Measurements from ENCODE around the gene LRRN2. TPM values are rescaled to one million over a fixed set of nuclear protein-coding genes. Genes with fewer than 3 reads are reported as not detected.

The LRRN2 gene
- total RNA-seq, 1 experiment from 2014 or later: 5.0 TPM

DNA sequence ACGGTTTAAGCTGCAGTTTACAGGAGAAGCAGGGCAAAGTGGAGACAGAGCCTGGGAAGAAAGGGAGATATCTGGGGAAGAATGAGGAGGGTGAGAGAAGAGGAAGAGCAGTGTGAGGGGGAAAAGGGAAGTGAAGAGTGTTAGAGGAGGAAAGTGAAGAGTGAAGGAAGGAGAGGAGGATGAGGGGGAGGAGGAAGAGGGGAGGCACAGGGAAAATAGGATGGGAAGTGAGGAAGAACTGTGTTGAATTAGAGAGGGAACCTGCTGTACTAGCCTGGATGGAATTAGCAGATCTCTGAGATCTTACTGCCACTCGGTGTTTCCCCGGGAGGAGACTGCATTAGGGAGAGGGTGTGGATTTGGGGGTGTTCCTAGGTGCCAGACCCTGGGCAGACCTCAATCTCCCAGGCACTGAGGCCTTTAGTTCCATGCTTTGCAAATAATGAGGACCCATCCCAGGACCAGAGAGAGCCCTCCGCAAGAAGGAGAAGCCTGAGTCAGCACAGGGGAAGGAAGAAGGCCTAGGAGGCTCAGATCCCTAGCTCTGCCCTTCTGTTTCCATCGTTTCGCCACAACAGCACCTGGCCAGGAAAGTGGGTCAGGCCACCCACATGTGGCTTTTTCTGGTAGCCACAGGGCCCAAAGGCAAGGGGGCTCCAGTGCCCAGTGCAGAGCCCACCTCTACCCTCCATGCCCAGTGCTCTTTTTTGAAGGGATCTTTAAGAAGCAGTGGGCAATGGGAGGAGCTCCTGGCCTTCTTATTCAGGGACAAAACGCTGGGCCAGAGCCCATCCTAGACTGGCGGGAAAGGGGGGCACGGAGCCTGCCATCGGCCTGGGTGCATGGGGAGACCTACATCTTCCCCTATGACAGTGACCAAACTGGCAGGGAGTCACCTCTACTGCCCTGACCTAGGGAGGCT lies 2.0 kb downstream of the LRRN2 start:
- Histone ChIP-seq H3K36me3 (ENCODE audit: low read depth, low read length) (no peaks in the 10 kb centered on the region), H2AFZ (ENCODE audit: low read length) (no peak overlapping the region), H3K4me2 (ENCODE audit: low read length) (peak overlapping the region; percentile 91), H3K9me3 (ENCODE audit: low read length) (no peaks in the 10 kb centered on the region), H3F3A (ENCODE audit: low read length, unreplicated experiment) (no peaks in the 10 kb centered on the region), H3K9ac (ENCODE audit: low read length) (no peak overlapping the region), H3K27ac (ENCODE audit: low read length) (no peak overlapping the region), H3K4me1 (ENCODE audit: insufficient read depth, low read length) (peaks cover 7% of the 10 kb centered on the region; the same call in 1 of the 2 replicates), H3K27me3 (ENCODE audit: low read length) (no peaks in the 10 kb centered on the region), H3K79me2 (ENCODE audit: low read length) (peaks cover 18% of the 10 kb centered on the region), H3K9me2 (replicated peaks; ENCODE audit: low read length) (no peaks in the 10 kb centered on the region), H3K4me3 (ENCODE audit: low read length) (peak overlapping the region; percentile 81; the same call in 1 of the 2 replicates), H4K20me1 (ENCODE audit: low read length) (no peaks in the 10 kb centered on the region)
- POLR2A ChIA-PET (ENCODE audit: unreplicated experiment): no interaction called here
- BruUV-seq (replicated peaks): no TSS peak
- ATAC-seq (no peak), DNase-seq (no peak)
- intact Hi-C loops (cut with micrococcal nuclease): no loop called here
- CTCF ChIA-PET: no interaction called here
- TF ChIP-seq, protein P1, sequence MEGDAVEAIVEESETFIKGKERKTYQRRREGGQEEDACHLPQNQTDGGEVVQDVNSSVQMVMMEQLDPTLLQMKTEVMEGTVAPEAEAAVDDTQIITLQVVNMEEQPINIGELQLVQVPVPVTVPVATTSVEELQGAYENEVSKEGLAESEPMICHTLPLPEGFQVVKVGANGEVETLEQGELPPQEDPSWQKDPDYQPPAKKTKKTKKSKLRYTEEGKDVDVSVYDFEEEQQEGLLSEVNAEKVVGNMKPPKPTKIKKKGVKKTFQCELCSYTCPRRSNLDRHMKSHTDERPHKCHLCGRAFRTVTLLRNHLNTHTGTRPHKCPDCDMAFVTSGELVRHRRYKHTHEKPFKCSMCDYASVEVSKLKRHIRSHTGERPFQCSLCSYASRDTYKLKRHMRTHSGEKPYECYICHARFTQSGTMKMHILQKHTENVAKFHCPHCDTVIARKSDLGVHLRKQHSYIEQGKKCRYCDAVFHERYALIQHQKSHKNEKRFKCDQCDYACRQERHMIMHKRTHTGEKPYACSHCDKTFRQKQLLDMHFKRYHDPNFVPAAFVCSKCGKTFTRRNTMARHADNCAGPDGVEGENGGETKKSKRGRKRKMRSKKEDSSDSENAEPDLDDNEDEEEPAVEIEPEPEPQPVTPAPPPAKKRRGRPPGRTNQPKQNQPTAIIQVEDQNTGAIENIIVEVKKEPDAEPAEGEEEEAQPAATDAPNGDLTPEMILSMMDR (conservative IDR thresholded peaks at IDR 0.05; ENCODE audit: low read depth, low read length): no peak
- no peak for TF ChIP-seq EZH2phosphoT487 (IDR thresholded peaks at IDR 0.05; ENCODE audit: borderline replicate concordance, low read length)

DNA sequence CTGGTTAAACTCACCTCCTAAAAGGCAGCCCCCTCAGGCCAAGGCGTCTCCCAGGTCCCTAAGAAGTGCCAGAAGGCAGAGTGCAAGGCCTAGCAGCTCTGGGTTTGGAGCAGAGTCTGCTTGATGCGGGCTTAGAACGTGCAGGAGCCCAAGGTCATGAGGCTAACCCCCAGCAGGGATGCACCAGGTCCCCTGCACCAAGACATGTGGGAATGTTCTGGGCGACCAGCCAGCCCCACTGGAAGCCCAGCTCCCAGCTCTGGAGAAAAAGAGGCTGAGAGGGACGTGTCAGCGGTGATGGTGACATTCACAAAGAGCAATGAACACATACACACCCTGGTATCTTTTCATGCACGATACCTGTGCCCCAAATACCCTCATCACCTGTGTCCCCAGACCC lies 5.1 kb downstream of the LRRN2 start:
- no peak overlapping the region for H2AFZ ChIP-seq (ENCODE audit: low read length)
- H3K4me1 ChIP-seq (ENCODE audit: insufficient read depth, low read length): peaks cover under 1% of the 10 kb centered on the region; the same call in 1 of the 2 replicates
- no peak overlapping the region for H3K4me2 ChIP-seq (ENCODE audit: low read length)
- DNase-seq (no peak), ATAC-seq (no peak)
- ChIA-PET CTCF (no interaction called here), POLR2A (ENCODE audit: unreplicated experiment) (no interaction called here)
- no peaks in the 10 kb centered on the region for H3F3A ChIP-seq (ENCODE audit: low read length, unreplicated experiment)
- peaks cover 13% of the 10 kb centered on the region for H3K79me2 ChIP-seq (ENCODE audit: low read length)
- H3K27ac ChIP-seq (ENCODE audit: low read length): no peak overlapping the region
- no peaks in the 10 kb centered on the region for H4K20me1 ChIP-seq (ENCODE audit: low read length)
- no peaks in the 10 kb centered on the region for H3K27me3 ChIP-seq (ENCODE audit: low read length)
- intact Hi-C loops (cut with micrococcal nuclease): no loop called here
- no peaks in the 10 kb centered on the region for H3K9me3 ChIP-seq (ENCODE audit: low read length)
- no peak overlapping the region for H3K9ac ChIP-seq (ENCODE audit: low read length)
- H3K9me2 ChIP-seq (replicated peaks; ENCODE audit: low read length): no peaks in the 10 kb centered on the region
- TF ChIP-seq EZH2 (IDR thresholded peaks at IDR 0.05; ENCODE audit: low read length, unreplicated experiment) (no peak), EZH2phosphoT487 (IDR thresholded peaks at IDR 0.05; ENCODE audit: borderline replicate concordance, low read length) (no peak)
- TF ChIP-seq, protein P1 (conservative IDR thresholded peaks at IDR 0.05; ENCODE audit: low read depth, low read length): no peak
- BruUV-seq (replicated peaks): no TSS peak
- H3K4me3 ChIP-seq (ENCODE audit: low read length): no peak overlapping the region
- H3K36me3 ChIP-seq (ENCODE audit: low read depth, low read length): no peaks in the 10 kb centered on the region

DNA sequence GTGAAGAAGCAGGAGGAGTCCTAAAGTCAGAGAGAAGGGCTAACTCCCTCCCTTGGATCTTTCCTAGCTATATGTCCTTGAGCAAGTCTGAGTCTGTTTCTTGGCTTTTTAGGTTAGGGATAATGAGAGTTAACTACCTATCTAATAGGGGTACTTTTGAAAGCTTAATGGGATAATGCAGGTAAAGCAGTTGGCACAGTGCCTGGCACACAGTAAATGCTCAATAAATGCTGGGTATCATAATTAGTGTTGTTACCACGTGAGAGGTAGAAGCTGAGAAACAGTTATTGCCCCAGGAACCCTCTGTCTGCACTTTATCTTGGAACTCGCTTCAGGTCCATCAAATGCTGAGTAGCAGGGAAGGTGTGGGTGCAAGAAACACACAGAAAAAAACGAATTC lies 5.5 kb downstream of the LRRN2 start:
- Histone ChIP-seq H3K36me3 (ENCODE audit: low read depth, low read length) (no peaks in the 10 kb centered on the region), H4K20me1 (ENCODE audit: low read length) (no peaks in the 10 kb centered on the region), H3K79me2 (ENCODE audit: low read length) (peaks cover 13% of the 10 kb centered on the region), H3K27me3 (ENCODE audit: low read length) (no peaks in the 10 kb centered on the region), H3F3A (ENCODE audit: low read length, unreplicated experiment) (no peaks in the 10 kb centered on the region), H3K9ac (ENCODE audit: low read length) (no peak overlapping the region), H3K4me3 (ENCODE audit: low read length) (no peak overlapping the region), H3K9me2 (replicated peaks; ENCODE audit: low read length) (no peaks in the 10 kb centered on the region), H3K27ac (ENCODE audit: low read length) (no peak overlapping the region), H3K4me1 (ENCODE audit: insufficient read depth, low read length) (no peaks in the 10 kb centered on the region), H3K4me2 (ENCODE audit: low read length) (no peak overlapping the region), H2AFZ (ENCODE audit: low read length) (no peak overlapping the region), H3K9me3 (ENCODE audit: low read length) (no peaks in the 10 kb centered on the region)
- ATAC-seq (no peak), DNase-seq (no peak)
- ChIA-PET CTCF (no interaction called here), POLR2A (ENCODE audit: unreplicated experiment) (no interaction called here)
- TF ChIP-seq, protein P1 (conservative IDR thresholded peaks at IDR 0.05; ENCODE audit: low read depth, low read length): no peak
- TF ChIP-seq EZH2 (IDR thresholded peaks at IDR 0.05; ENCODE audit: low read length, unreplicated experiment) (no peak), EZH2phosphoT487 (IDR thresholded peaks at IDR 0.05; ENCODE audit: borderline replicate concordance, low read length) (no peak)
- intact Hi-C loops (cut with micrococcal nuclease): no loop called here
- BruUV-seq (replicated peaks): no TSS peak
